ELR (cell line): Measurements from ENCODE around the gene SARS1.
"Not testable (repeated sequence)": the region's sequence is repeated elsewhere in the genome, so short reads cannot be mapped to it uniquely, and the experiment has no call there.

Experiments used
- DNase-seq: peaks from one replicate; pipeline ENCODE4 v3.0.0-alpha.2; 2015; ENCODE audit warnings: low read depth

Gene SARS1

GRCh38 chr1:109213824-109214693 lies at the start of gene SARS1:
Gene SARS1, plus strand, starts transcription at chr1:109213918. Its CDS starts 75 bp downstream, at chr1:109213993.
- DNase-seq: peak; percentile 86

- DNase-seq: no peak
Measured at GRCh38 chr1:109164538-109164937, 49.2 kb upstream of the SARS1 start.

GRCh38 chr1:109167001-109167506 lies 46.7 kb upstream of the SARS1 start:
- DNase-seq: no peak

GRCh38 chr1:109170035-109170764 lies 43.5 kb upstream of the SARS1 start:
- no peak for DNase-seq

GRCh38 chr1:109171646-109172045 lies 42.1 kb upstream of the SARS1 start:
- no peak for DNase-seq

GRCh38 chr1:109176349-109176748 lies 37.4 kb upstream of the SARS1 start:
- not testable (repeated sequence) for DNase-seq

- not testable (repeated sequence) for DNase-seq
Measured at GRCh38 chr1:109180715-109181084, 33.0 kb upstream of the SARS1 start.

- no peak for DNase-seq
Measured at GRCh38 chr1:109181085-109181806, 32.5 kb upstream of the SARS1 start.

GRCh38 chr1:109181807-109182163 lies 31.9 kb upstream of the SARS1 start:
- no peak for DNase-seq

GRCh38 chr1:109183058-109183738 lies 30.5 kb upstream of the SARS1 start:
- no peak for DNase-seq

- DNase-seq: no peak
Measured at GRCh38 chr1:109184687-109185086, 29.0 kb upstream of the SARS1 start.

- DNase-seq: peak; percentile 35
Measured at GRCh38 chr1:109185357-109185756, 28.4 kb upstream of the SARS1 start.

GRCh38 chr1:109185990-109186732 lies 27.6 kb upstream of the SARS1 start:
- DNase-seq: no peak

- DNase-seq: no peak
Measured at GRCh38 chr1:109186733-109187086, 27.0 kb upstream of the SARS1 start.

GRCh38 chr1:109187127-109187526 lies 26.6 kb upstream of the SARS1 start:
- no peak for DNase-seq

GRCh38 chr1:109188200-109188599 lies 25.5 kb upstream of the SARS1 start:
- no peak for DNase-seq

- no peak for DNase-seq
Measured at GRCh38 chr1:109188781-109189180, 24.9 kb upstream of the SARS1 start.

- no peak for DNase-seq
Measured at GRCh38 chr1:109190189-109190588, 23.5 kb upstream of the SARS1 start.

GRCh38 chr1:109191377-109191776 lies 22.3 kb upstream of the SARS1 start:
- DNase-seq: no peak

GRCh38 chr1:109191891-109192290 lies 21.8 kb upstream of the SARS1 start:
- DNase-seq: no peak

GRCh38 chr1:109192433-109192832 lies 21.3 kb upstream of the SARS1 start:
- DNase-seq: no peak
